IMR-90 (cell line): ENCODE results near the gene GOSR1. TPM values are rescaled to one million over a fixed set of nuclear protein-coding genes. Genes with fewer than 3 reads are reported as not detected.

Experiments
- ATAC-seq: fragments of 200-7000 bp; cut with Tn5 transposase; 2 replicates; pipeline ENCODE4 v1.9.1; 2020; ENCODE audit warnings: low read depth, mild to moderate bottlenecking, moderate library complexity
- BruUV-seq: library from RNA; stranded (reverse); fragments of 400-500 nt; replicated peaks from 2 replicates; lab custom pipeline; 2021; lab: Mats Ljungman, UMichigan
- CTCF ChIA-PET: fragments of 300-600 bp; formaldehyde crosslinking; extraction: SDS; loops from one replicate; lab custom pipeline; 2021; ENCODE audit warnings: antibody characterized with exemption; lab: Yijun Ruan, JAX
- POLR2A ChIA-PET: fragments of 300-600 bp; sonication (Branson Sonifier 250); formaldehyde crosslinking; loops from one replicate; lab custom pipeline; 2022; ENCODE audit warnings: antibody characterized with exemption; ENCODE audit not compliant: unreplicated experiment; lab: Charles Lee
- DNase-seq: peaks from one replicate; pipeline ENCODE4 v3.0.0; 2013
- H2AFZ ChIP-seq: replicated peaks from 2 replicates; pipeline ENCODE3; 2013; ENCODE audit warnings: low read length, mild to moderate bottlenecking; ENCODE audit not compliant: poor library complexity
- H2AK5ac ChIP-seq: 2 replicates; pipeline ENCODE4 v1.6.1; 2013; ENCODE audit warnings: low read depth, low read length, inconsistent platforms
- H2AK9ac ChIP-seq: replicated peaks from 2 replicates; pipeline ENCODE3; 2013; ENCODE audit warnings: mild to moderate bottlenecking, low read depth, low read length, moderate library complexity; ENCODE audit not compliant: poor library complexity
- H2BK120ac ChIP-seq: 2 replicates; pipeline ENCODE4 v1.6.1; 2013; ENCODE audit warnings: low read depth, low read length, inconsistent platforms
- H2BK15ac ChIP-seq: 3 replicates; pipeline ENCODE4 v1.6.1; 2013; ENCODE audit warnings: low read depth, low read length, inconsistent platforms
- H2BK20ac ChIP-seq: 2 replicates; pipeline ENCODE4 v1.6.1; 2013; ENCODE audit warnings: low read depth, mild to moderate bottlenecking, inconsistent platforms, low read length, moderate library complexity
- H2BK5ac ChIP-seq: 2 replicates; pipeline ENCODE4 v1.6.1; 2013; ENCODE audit warnings: mild to moderate bottlenecking, low read depth, low read length, inconsistent platforms; ENCODE audit not compliant: poor library complexity, severe bottlenecking
- H3K14ac ChIP-seq: replicated peaks from 2 replicates; pipeline ENCODE4 v1.6.1; 2013; ENCODE audit warnings: low read depth, low read length, inconsistent platforms
- H3K18ac ChIP-seq: 2 replicates; pipeline ENCODE4 v1.6.1; 2013; ENCODE audit warnings: low read depth, low read length, control low read depth
- H3K23ac ChIP-seq: 2 replicates; pipeline ENCODE4 v1.6.1; 2013; ENCODE audit warnings: low read depth, low read length, inconsistent platforms
- H3K27ac ChIP-seq: 2 replicates; pipeline ENCODE4 v1.5.1; 2013; ENCODE audit warnings: mild to moderate bottlenecking, control low read depth, low read length; ENCODE audit not compliant: insufficient read depth
- H3K27me3 ChIP-seq: 2 replicates; pipeline ENCODE4 v1.6.1; 2013; ENCODE audit warnings: low read length; ENCODE audit not compliant: control insufficient read depth, insufficient read depth
- H3K36me3 ChIP-seq: 2 replicates; pipeline ENCODE4 v1.6.1; 2013; ENCODE audit warnings: low read length, mixed read lengths; ENCODE audit not compliant: control insufficient read depth, insufficient read depth
- H3K4ac ChIP-seq: 2 replicates; pipeline ENCODE4 v1.6.1; 2013; ENCODE audit warnings: low read depth, low read length, inconsistent platforms
- H3K4me1 ChIP-seq: 2 replicates; pipeline ENCODE4 v1.6.1; 2013; ENCODE audit warnings: low read length, mixed read lengths; ENCODE audit not compliant: control insufficient read depth, insufficient read depth
- H3K4me2 ChIP-seq: 2 replicates; pipeline ENCODE4 v1.6.1; 2013; ENCODE audit warnings: low read depth, mild to moderate bottlenecking, control low read depth, low read length, moderate library complexity
- H3K4me3 ChIP-seq: 2 replicates; pipeline ENCODE4 v1.5.1; 2013; ENCODE audit warnings: low read depth, mild to moderate bottlenecking, control low read depth, low read length, moderate library complexity; ENCODE audit not compliant: insufficient read depth
- H3K56ac ChIP-seq: 2 replicates; pipeline ENCODE4 v1.6.1; 2013; ENCODE audit warnings: low read length, inconsistent platforms; ENCODE audit not compliant: insufficient read depth; ENCODE audit errors: extremely low read depth
- H3K79me1 ChIP-seq, 2 experiments: 2 replicates each; pipeline ENCODE4 v1.6.1; 2013; ENCODE audit warnings: low read length in 2 of 2, inconsistent platforms in 1 of 2, low read depth in 1 of 2
- H3K9ac ChIP-seq: 2 replicates; pipeline ENCODE4 v1.6.1; 2013; ENCODE audit warnings: low read depth, low read length, control low read depth
- H3K9me1 ChIP-seq: 2 replicates; pipeline ENCODE4 v1.6.1; 2013; ENCODE audit warnings: low read length, inconsistent platforms; ENCODE audit not compliant: insufficient read depth
- H3K9me3 ChIP-seq: 2 replicates; pipeline ENCODE4 v1.6.1; 2013; ENCODE audit warnings: low read length; ENCODE audit not compliant: control insufficient read depth, insufficient read depth
- H4K20me1 ChIP-seq: 2 replicates; pipeline ENCODE4 v1.6.1; 2013; ENCODE audit warnings: low read length, inconsistent platforms; ENCODE audit not compliant: insufficient read depth
- H4K5ac ChIP-seq: 2 replicates; pipeline ENCODE4 v1.6.1; 2013; ENCODE audit warnings: mild to moderate bottlenecking, low read depth, low read length, control low read depth
- H4K8ac ChIP-seq, 2 experiments: 2 replicates each; pipeline ENCODE4 v1.6.1; 2013; ENCODE audit warnings: low read depth in 2 of 2, low read length in 2 of 2, control low read depth in 1 of 2, inconsistent platforms in 1 of 2
- H4K91ac ChIP-seq: 2 replicates; pipeline ENCODE4 v1.6.1; 2013; ENCODE audit warnings: low read depth, low read length, inconsistent platforms; ENCODE audit not compliant: insufficient read depth
- CEBPB ChIP-seq: IDR thresholded peaks from 2 replicates; pipeline ENCODE4 v1.6.1; 2012; ENCODE audit warnings: low read depth, low read length, improper control_type of control experiment
- CTCF ChIP-seq: conservative IDR thresholded peaks from 2 replicates; pipeline ENCODE4 v1.5.1; 2012; ENCODE audit warnings: mild to moderate bottlenecking, low read depth, low read length, improper control_type of control experiment
- MXI1 ChIP-seq: IDR thresholded peaks from 2 replicates; pipeline ENCODE4 v1.6.1; 2012; ENCODE audit warnings: low read depth, mild to moderate bottlenecking, low read length, moderate library complexity, borderline replicate concordance
- USF2 ChIP-seq: fragments of 150-350 bp; IDR thresholded peaks from 2 replicates; pipeline ENCODE4 v1.6.1; 2017; ENCODE audit warnings: mild to moderate bottlenecking, antibody characterized with exemption, low read length, low read depth
- dilution Hi-C: fragments of 300-500 bp; cut with HindIII; formaldehyde crosslinking; loops from one replicate; pipeline ENCODE4 v1.14.3; 2018; ENCODE audit warnings: low sequenced_read_pairs; ENCODE audit not compliant: unreplicated experiment
- in situ Hi-C: fragments of 300-500 bp; cut with MboI; formaldehyde crosslinking; loops from 3 replicates; pipeline ENCODE4 v1.14.3; 2019; ENCODE audit warnings: low sequenced_read_pairs, inconsistent platforms, mixed read lengths
- intact Hi-C: fragments of 100-400 bp; cut with micrococcal nuclease; formaldehyde crosslinking; loops from 2 replicates; pipeline ENCODE4 v1.10.0; 2022
- polyA plus RNA-seq, 3 experiments: library from polyadenylated mRNA; depleted of rRNA; stranded (reverse); fragments of >200 nt; gene quantifications; 2 replicates each; pipeline ENCODE4 v1.2.3, GENCODE V29; 2012; ENCODE audit warnings: low replicate concordance in 1 of 3
- total RNA-seq: library from RNA; depleted of rRNA; stranded (reverse); fragments of >200 nt; gene quantifications from 2 replicates; pipeline ENCODE4 v1.2.3, GENCODE V29; 2012

The GOSR1 gene
- total and polyA plus RNA-seq, 2 of the 4 experiments (the other 2 are of a cell fraction): 21.2 to 47.5 TPM

- H2BK20ac ChIP-seq: no peak overlapping the region
- no peak overlapping the region for H2AK5ac ChIP-seq
- ChIA-PET CTCF (no interaction called here), POLR2A (no interaction called here)
- no peak overlapping the region for H3K4me2 ChIP-seq
- H3K56ac ChIP-seq: no peak overlapping the region
- H2BK15ac ChIP-seq: no peak overlapping the region
- H4K20me1 ChIP-seq: no peaks in the 10 kb centered on the region; the same call in 1 of the 2 replicates
- no peak overlapping the region for H3K23ac ChIP-seq
- no peak for TF ChIP-seq USF2
- no peak for TF ChIP-seq CEBPB
- TF ChIP-seq CTCF: no peak
- TF ChIP-seq MXI1: no peak
- H3K27me3 ChIP-seq: no peaks in the 10 kb centered on the region
- H2BK120ac ChIP-seq: no peak overlapping the region
- no TSS peak for BruUV-seq
- peaks cover 7 to 13% of the 10 kb centered on the region in 2 experiments for H3K79me1 ChIP-seq
- no peaks in the 10 kb centered on the region for H3K4me1 ChIP-seq
- no peak overlapping the region for H4K91ac ChIP-seq
- intact Hi-C loops: no loop called here
- peaks cover 29% of the 10 kb centered on the region for H3K36me3 ChIP-seq
- no peak overlapping the region for H2BK5ac ChIP-seq
- no peak overlapping the region for H2AFZ ChIP-seq
- dilution Hi-C loops: no loop called here
- H3K4me3 ChIP-seq: no peak overlapping the region
- no peak overlapping the region for H4K5ac ChIP-seq
- DNase-seq (no peak), ATAC-seq (no peak)
- H3K4ac ChIP-seq: no peak overlapping the region
- H3K9me3 ChIP-seq: no peaks in the 10 kb centered on the region
- no peak overlapping the region for H3K9ac ChIP-seq
- in situ Hi-C loops: no loop called here
- H3K14ac ChIP-seq: no peak overlapping the region
- H3K9me1 ChIP-seq: no peaks in the 10 kb centered on the region
- no peak overlapping the region for H3K27ac ChIP-seq
- H4K8ac ChIP-seq: no peak overlapping the region
- no peak overlapping the region for H2AK9ac ChIP-seq
- no peak overlapping the region for H3K18ac ChIP-seq
Observed at GRCh38 chr17:30495586-30495985, 18.4 kb downstream of the GOSR1 start.
